B cell (primary cell): ENCODE results near the gene PCDHAC1. TPM values are rescaled to one million over a fixed set of nuclear protein-coding genes. Genes with fewer than 3 reads are reported as not detected.

Source experiments
- ATAC-seq: fragments of 200-7000 bp; cut with Tn5 transposase; one replicate; pipeline ENCODE4 v1.10.0; 2021; ENCODE audit warnings: low read depth, mild to moderate bottlenecking, moderate number of reproducible peaks, moderate library complexity
- CTCF ChIA-PET: fragments of 350-600 bp; sonication (Branson Sonifier 250); formaldehyde crosslinking; loops from one replicate; lab custom pipeline; 2021; ENCODE audit warnings: antibody characterized with exemption, inconsistent platforms; lab: Charles Lee
- POLR2A ChIA-PET: fragments of 350-600 bp; sonication (Branson Sonifier 250); formaldehyde crosslinking; loops from one replicate; lab custom pipeline; 2021; ENCODE audit warnings: antibody characterized with exemption; lab: Charles Lee
- DNase-seq: peaks from one replicate; pipeline ENCODE4 v3.0.0; 2013
- H2AFZ ChIP-seq: 2 replicates; pipeline ENCODE4 v1.6.1; 2012; ENCODE audit warnings: mild to moderate bottlenecking, low read depth, low read length; ENCODE audit not compliant: insufficient read depth, poor library complexity, severe bottlenecking
- H3K27ac ChIP-seq, 2 donors: 1 replicate in 1 of 2; 2 replicates in 1 of 2; pipeline ENCODE4 v1.5.1; 2012 to 2013; ENCODE audit warnings: low read length in 2 of 2, mild to moderate bottlenecking in 2 of 2, moderate library complexity in 1 of 2
- H3K27me3 ChIP-seq, 4 experiments: fragments of 200-600 bp in 1 of 4; sonication (generic) in 1 of 4; replicated peaks in 1 of 4; 1 replicate in 2 of 4; 2 replicates in 2 of 4; pipeline versions ENCODE4 v1.6.1 to v1.7.0; 2013 to 2016; ENCODE audit warnings: low read length in 3 of 4, mild to moderate bottlenecking in 2 of 4, mixed read lengths in 1 of 4, moderate library complexity in 1 of 4; ENCODE audit not compliant: insufficient read depth in 4 of 4, control insufficient read depth in 3 of 4; ENCODE audit errors: control extremely low read depth in 1 of 4
- H3K36me3 ChIP-seq, 2 experiments: replicated peaks in 1 of 2; 1 replicate in 1 of 2; 2 replicates in 1 of 2; pipeline versions ENCODE4 v1.6.1 to v1.7.1; 2013; ENCODE audit warnings: low read length in 1 of 2; ENCODE audit not compliant: insufficient read depth in 2 of 2, control insufficient read depth in 1 of 2; ENCODE audit errors: control extremely low read depth in 1 of 2, extremely low read depth in 1 of 2
- H3K4me1 ChIP-seq, 2 donors: fragments of 200-600 bp in 1 of 2; sonication (generic) in 1 of 2; 1 replicate in 1 of 2; 2 replicates in 1 of 2; pipeline versions ENCODE4 v1.5.1 to v1.6.1; 2013 to 2017; ENCODE audit warnings: low read length in 2 of 2; ENCODE audit not compliant: control insufficient read depth in 2 of 2, insufficient read depth in 2 of 2
- H3K4me2 ChIP-seq: replicated peaks from 2 replicates; pipeline ENCODE3; 2012; ENCODE audit warnings: mild to moderate bottlenecking, low read depth, low read length; ENCODE audit not compliant: poor library complexity, severe bottlenecking
- H3K4me3 ChIP-seq, 5 experiments: fragments of 200-600 bp in 1 of 5; sonication (generic) in 1 of 5; 1 replicate in 3 of 5; 2 replicates in 2 of 5; pipeline versions ENCODE4 v1.5.1 to v1.7.0; 2011 to 2016; ENCODE audit warnings: low read length in 4 of 5, mild to moderate bottlenecking in 4 of 5, low read depth in 2 of 5, control low read depth in 1 of 5, moderate library complexity in 1 of 5; ENCODE audit not compliant: insufficient read depth in 1 of 5; ENCODE audit errors: control extremely low read depth in 1 of 5, extremely low read depth in 1 of 5
- H3K79me2 ChIP-seq: fragments of 200-600 bp; sonication (generic); one replicate; pipeline ENCODE4 v1.6.0; 2016; ENCODE audit warnings: low read length; ENCODE audit not compliant: control insufficient read depth, insufficient read depth
- H3K9ac ChIP-seq: fragments of 200-600 bp; sonication (generic); 2 replicates; pipeline ENCODE4 v1.6.1; 2017; ENCODE audit warnings: mild to moderate bottlenecking, low read length, moderate library complexity
- H3K9me3 ChIP-seq, 3 donors: one replicate each; pipeline versions ENCODE4 v1.6.1 to v1.7.1; 2013; ENCODE audit warnings: low read length in 2 of 3; ENCODE audit not compliant: control insufficient read depth in 2 of 3, insufficient read depth in 1 of 3; ENCODE audit errors: control extremely low read depth in 1 of 3
- H4K20me1 ChIP-seq: 2 replicates; pipeline ENCODE4 v1.6.0; 2012; ENCODE audit warnings: mild to moderate bottlenecking, low read length; ENCODE audit not compliant: insufficient read depth, control insufficient read depth, poor library complexity, severe bottlenecking
- H3K27ac Mint-ChIP-seq: one replicate; pipeline ENCODE4 v1.8.0; 2021; ENCODE audit warnings: mixed read lengths
- H3K27me3 Mint-ChIP-seq: one replicate; pipeline ENCODE4 v1.8.0; 2021; ENCODE audit warnings: mixed read lengths
- H3K4me1 Mint-ChIP-seq: one replicate; pipeline ENCODE4 v1.8.0; 2021; ENCODE audit warnings: mixed read lengths
- H3K4me3 Mint-ChIP-seq: one replicate; pipeline ENCODE4 v1.8.0; 2021; ENCODE audit warnings: mixed read lengths
- H3K9me3 Mint-ChIP-seq: one replicate; pipeline ENCODE4 v1.8.0; 2022; ENCODE audit warnings: mixed read lengths; ENCODE audit not compliant: insufficient read depth
- CTCF ChIP-seq: fragments of 200-600 bp; IDR thresholded peaks from one replicate; pipeline ENCODE4 v1.8.0; 2022; ENCODE audit warnings: antibody characterized with exemption, mild to moderate bottlenecking
- EZH2 ChIP-seq: IDR thresholded peaks from 2 replicates; pipeline ENCODE4 v1.6.1; 2012; ENCODE audit warnings: borderline replicate concordance, low read depth, mild to moderate bottlenecking, moderate library complexity, low read length; ENCODE audit not compliant: insufficient read depth, poor library complexity, severe bottlenecking
- WGBS: methylation state at CpG from one replicate; pipeline ENCODE4 v1.1.5; 2013; ENCODE audit warnings: missing lambda C conversion rate; ENCODE audit not compliant: insufficient coverage; 5-methylcytosine and 5-hydroxymethylcytosine counted together
- intact Hi-C: fragments of 100-400 bp; cut with micrococcal nuclease; formaldehyde crosslinking; loops from one replicate; pipeline ENCODE4 v1.10.0; 2022
- polyA plus RNA-seq: library from polyadenylated mRNA; depleted of rRNA; stranded (reverse); fragments of >200 nt; gene quantifications from 2 replicates; pipeline ENCODE4 v1.2.3, GENCODE V29; 2012
- total RNA-seq, 2 donors: library from RNA; stranded (reverse); fragments of 120-200 nt in 1 of 2; gene quantifications; 1 replicate in 1 of 2; 2 replicates in 1 of 2; pipeline versions ENCODE4 v1.2.3 to v1.2.4, GENCODE V29; 2013 to 2022

Gene PCDHAC1
- total and polyA plus RNA-seq, 2 donors (not counting 1 experiment from before 2014, with no cell fraction given) = not detected

DNA sequence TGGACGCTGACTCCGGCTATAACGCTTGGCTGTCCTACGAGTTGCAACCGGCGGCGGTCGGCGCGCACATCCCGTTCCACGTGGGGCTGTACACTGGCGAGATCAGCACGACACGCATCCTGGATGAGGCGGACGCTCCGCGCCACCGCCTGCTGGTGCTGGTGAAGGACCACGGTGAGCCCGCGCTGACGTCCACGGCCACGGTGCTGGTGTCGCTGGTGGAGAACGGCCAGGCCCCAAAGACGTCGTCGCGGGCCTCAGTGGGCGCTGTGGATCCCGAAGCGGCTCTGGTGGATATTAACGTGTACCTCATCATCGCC, 48.9 kb upstream of the PCDHAC1 start:
- H3K27ac ChIP-seq = no peak overlapping the region
- Mint-ChIP-seq H3K27me3 (peaks cover 32% of the 10 kb centered on the region), H3K4me1 (no peaks in the 10 kb centered on the region)

More for the DNA sequence above, 48.9 kb upstream of the PCDHAC1 start:
- CTCF ChIA-PET = no interaction called here
- no peak overlapping the region for H3K27ac Mint-ChIP-seq
- Histone ChIP-seq H3K27me3 (peaks cover 0 to 20% (median 12%) of the 10 kb centered on the region in 4 experiments), H3K9me3 (peaks cover 3 to 27% (median 11%) of the 10 kb centered on the region in 3 donors), H3K4me3 (no peak overlapping the region), H3K79me2 (no peaks in the 10 kb centered on the region), H3K9ac (no peak overlapping the region), H3K4me1 (no peaks in the 10 kb centered on the region), H3K36me3 (no peaks in the 10 kb centered on the region), H2AFZ (no peak overlapping the region), H3K4me2 (no peak overlapping the region), H4K20me1 (no peaks in the 10 kb centered on the region)
- DNase-seq = no peak
- no peak for TF ChIP-seq CTCF
- TF ChIP-seq EZH2 = no peak
- intact Hi-C loops = no loop called here
- POLR2A ChIA-PET = no interaction called here
- peaks cover 8% of the 10 kb centered on the region for H3K9me3 Mint-ChIP-seq
- no peak for ATAC-seq
- no peak overlapping the region for H3K4me3 Mint-ChIP-seq
- 54% methylated on average over 37 of the region's 37 CpGs for WGBS
